HG03095 (cell line): ENCODE data around the gene ATP2B2.

Source experiments
- ATAC-seq: cut with Tn5 transposase; IDR thresholded peaks from one replicate; pipeline ENCODE4 v1.9.1; 2021; ENCODE audit warnings: moderate library complexity; ENCODE audit not compliant: unreplicated experiment

The ATP2B2 gene

DNA sequence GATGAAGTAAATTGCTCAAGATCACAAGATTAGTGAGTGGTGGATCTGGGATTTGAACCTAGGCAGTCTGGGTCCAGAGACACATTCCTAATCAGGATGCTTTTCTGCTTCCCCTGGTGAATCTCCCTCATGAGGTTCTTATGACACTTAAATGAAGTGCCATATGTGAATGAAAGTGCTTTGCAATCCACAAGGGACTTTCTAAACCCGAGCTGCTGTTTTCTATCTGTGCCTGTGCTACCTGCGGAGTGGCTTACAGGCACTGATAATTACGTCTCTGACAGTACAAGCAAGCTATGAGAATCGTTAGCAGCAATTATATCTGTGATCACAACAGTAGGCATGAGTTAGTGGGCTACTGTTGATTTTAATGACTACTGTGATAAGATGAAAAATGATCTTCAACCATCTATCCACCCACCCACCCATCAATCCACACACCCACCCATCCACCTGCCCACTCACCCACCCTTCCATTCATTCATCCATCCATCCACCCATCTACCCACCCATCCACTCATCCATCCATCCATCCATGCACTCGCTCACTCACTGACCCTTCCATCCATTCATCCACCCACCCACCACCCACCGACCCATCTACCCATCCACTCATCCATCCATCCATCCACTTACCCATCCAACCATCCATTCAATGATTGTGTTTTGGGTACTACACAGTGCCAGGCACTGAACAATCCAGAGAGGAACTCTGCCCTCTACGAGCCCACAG, 51.8 kb downstream of the ATP2B2 start:
- ATAC-seq = no peak

DNA sequence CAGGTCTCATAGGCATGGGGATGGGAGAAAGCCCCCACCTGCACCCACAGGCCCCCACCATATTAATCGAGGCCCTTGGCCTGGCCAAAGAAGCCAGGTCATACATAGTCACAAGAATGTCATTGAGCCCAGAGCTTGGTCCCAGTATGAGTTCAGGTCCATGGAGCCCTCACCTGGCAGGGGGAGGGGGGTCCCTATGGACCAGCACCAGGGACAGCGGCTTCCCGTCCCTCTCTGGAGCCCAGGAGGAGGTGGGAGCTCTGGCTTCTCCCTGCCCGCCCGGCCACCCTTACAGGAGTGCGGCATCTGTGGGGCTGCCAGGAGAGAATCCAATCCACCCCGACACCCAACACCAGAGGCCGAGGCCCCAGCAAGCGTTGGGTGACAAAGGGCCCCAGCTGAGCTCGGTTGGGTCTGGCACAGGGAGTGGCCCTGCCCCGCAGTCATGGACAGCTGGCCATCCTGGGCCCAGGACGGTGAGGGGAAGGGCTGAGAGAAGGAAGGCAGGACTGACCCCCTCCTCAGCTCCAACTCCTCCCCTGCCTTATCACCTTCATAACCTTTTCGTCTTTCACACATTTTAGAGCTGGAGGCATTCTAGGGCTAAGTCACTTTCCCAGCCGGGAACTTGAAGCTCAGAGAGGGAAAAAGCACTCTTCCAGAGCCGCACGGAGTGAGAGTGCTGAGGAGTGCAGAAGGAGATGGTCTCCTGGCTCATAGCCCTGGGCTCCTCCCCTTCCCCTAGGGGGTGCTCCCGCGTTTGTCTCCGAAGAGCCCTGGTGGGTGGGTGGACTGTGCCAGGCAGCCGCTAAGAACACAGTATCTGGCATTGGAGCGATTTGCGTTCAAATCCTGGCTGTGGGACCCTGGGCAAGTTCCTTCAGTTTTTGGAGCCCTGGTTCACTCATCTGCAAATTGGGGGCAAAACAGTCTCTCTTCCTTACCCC, 54.6 kb downstream of the ATP2B2 start:
- ATAC-seq = no peak

DNA sequence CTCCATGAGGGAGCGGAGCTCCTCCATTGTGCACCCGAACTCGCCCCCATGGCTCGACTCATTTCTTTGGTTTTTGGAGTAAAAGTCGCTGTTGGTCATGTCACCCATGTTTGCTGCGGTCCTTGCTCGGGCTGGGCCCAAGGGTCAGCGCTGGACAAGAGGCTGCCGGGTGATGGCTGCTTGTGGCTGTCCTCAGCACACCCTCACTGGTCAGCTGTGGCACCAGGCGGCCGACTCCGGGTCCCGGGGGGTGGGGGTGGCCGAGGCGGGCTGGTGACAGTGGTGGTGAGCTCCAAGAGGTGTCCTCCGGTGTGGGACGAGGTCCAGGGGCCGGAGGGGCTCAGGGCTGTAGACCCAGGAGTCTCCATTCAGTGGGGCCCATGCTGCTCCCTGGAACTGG, 56.0 kb downstream of the ATP2B2 start:
- no peak for ATAC-seq

DNA sequence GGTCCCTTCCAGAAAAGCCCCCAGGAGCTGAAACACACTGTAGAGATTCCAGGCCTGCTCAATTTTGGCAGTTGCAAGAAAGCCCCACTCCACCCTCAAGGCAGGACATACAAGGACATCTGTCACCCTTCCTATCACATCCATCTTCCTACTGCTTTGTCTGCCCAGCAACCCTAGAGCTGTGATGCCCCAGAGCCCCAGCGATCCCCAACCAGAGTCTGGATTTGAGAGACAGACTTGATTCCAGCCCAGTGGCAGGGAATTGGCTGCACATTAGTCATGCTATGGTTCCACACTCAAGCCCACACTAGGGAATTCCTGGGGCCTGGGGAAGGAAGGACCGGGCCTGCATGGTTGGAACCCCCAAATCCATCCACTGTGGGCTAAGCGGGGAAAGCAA, 56.8 kb downstream of the ATP2B2 start:
- ATAC-seq = no peak

DNA sequence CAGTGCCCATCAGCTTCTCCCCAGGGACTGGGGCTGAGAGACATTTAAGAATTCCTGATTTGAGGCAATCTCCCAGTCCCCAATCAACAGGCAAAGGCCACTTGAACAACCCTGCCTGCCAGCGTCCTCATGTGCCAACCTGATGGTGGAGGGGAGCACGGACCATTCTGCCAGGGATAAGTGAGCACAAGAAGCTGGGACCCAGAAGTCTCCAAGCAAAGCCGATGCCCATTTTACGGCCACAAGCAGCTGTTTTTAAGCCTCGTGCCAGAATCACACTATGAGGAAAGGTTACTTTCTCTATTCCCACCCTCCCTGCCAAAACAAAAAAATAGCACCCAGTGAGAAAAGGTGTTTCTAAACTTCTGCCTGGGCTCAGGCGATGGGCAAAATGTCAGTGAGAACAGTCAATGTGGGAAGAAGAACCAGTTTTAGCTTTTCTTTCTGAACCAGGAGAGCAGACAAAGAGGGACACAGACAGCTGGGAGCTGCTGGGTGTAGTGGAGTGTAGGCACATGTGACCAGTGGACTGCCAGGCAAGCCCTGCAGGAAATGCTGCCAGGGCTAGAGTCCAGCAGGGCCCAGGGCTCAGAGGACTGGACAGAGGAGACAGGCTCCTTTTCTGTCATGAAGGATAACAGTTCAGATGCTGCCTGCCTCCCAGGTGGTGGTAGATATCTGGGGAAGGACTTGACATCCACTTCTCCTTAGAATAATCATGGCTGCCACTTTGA, 57.7 kb downstream of the ATP2B2 start:
- no peak for ATAC-seq

DNA sequence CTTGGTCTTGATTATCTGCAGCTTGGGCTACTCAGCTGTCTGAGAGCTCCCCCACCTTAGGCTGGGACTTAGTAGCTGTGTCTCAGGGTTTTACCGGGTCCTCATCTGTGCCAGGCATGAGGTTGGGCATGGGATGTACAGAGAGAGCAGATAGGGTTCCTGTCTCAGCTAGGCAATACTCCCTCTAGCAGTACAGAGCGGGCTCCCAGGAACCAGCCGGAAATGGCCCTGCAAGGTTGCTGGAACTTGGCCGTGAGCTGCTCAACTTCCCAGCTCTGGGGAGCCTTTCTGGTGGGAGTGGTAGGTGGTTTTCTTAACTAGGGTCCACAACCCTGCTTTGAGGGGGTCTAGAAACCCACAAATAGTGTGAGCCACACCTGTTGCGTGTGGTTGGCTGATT, 58.3 kb downstream of the ATP2B2 start:
- ATAC-seq = no peak

DNA sequence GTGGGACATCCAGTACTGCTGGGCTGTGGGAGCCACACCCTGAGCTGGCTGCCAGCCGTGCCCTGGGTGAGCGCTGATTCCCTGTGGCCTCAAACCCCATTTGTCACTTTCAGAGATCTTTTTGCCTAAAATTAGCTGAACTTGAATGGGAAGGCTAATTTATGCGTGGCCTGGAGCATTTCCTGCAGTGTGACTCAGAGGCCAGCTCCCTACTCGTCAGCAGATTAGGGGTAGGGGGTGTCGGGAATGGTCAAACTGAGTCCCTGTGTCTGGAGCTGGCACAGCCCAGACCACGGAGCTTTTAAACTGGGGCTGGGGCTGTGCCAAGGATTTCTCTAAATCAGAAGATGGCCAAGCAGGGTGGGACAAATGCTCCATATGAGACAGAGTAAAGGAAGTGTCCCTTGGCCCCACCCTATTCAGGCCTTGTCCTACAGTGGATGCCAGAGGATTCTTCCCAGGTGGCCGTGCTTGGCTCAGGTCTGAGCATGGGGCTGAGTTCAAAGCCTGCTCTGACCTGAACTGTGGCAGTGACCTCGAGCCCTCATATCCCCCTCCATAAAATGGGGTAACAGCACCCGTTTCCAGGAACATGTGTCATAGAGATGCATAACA, 59.7 kb downstream of the ATP2B2 start:
- ATAC-seq = no peak

DNA sequence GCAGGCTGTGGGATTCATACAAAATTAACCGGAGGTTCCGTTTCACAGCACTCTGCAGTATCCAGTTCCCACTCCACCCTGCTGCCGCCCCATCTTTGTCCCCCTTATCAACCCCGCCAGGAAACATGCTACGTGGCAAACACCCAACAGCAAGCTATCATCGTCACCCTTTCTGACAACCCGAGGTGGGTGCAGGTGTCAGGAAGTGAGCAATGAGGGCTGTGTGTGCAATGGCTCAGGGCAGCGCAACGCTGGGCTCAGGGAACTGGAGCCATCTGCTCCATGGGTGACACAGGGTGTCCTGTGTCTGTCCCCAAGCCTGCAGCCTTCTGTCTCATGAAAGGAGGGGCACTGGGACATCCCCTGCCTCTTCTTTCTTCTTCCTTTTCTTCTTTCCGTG, 60.9 kb downstream of the ATP2B2 start:
- ATAC-seq = no peak

DNA sequence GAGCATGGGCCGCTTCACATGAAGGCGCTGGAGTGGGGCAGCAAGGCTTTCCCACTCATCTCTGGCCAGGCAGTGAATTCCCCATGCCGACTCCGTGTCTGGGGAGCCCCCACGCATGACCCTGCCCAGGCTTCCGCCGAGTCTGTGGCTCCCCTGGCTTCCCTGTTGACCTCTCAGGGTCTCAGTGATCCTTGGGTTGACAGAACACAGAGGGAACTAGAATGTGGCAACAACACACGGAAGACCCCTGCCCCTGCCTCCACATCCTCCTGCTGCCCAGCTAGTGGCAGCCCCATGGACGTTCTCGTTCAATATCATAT, 61.3 kb downstream of the ATP2B2 start:
- ATAC-seq = no peak

DNA sequence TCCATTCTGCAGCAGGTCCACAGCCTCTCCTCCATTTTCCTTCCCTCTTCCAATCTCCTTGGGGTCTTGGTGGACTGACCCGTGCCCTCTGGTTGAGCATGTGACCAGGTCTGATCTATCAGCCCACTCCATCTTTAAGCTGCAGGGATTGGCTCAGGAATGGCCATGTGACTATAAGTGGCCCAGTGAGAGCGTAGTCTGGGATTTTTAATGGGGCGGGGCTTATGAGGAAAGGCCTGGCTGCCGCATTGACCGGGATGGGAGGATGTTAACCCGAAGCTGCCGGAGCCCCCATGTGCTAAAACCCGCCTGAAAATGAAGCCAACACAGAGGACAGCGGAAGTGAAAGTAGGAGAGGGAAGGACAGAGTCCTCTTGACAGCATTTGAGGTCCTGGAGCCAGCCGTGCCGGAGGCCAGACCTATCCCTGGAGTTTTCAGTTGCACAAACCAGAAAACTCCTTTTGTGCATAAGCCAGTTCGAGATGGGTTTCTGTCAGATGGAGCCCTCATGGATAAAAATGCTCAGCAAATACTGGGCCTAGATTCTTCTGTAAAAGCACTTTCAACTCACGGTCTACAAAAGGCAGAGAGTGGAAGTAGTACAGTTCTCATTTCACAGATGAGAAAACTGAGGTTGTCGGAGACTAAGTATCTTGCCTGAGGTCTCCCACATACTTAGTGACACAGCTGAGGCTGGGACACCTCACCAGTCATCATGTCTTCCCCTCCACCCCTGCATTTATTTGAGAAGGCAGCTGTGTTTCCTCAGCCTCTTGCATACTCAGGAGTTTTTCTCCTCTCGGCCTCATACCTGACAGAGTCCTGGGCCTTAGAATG, 61.9 kb downstream of the ATP2B2 start:
- ATAC-seq = no peak

DNA sequence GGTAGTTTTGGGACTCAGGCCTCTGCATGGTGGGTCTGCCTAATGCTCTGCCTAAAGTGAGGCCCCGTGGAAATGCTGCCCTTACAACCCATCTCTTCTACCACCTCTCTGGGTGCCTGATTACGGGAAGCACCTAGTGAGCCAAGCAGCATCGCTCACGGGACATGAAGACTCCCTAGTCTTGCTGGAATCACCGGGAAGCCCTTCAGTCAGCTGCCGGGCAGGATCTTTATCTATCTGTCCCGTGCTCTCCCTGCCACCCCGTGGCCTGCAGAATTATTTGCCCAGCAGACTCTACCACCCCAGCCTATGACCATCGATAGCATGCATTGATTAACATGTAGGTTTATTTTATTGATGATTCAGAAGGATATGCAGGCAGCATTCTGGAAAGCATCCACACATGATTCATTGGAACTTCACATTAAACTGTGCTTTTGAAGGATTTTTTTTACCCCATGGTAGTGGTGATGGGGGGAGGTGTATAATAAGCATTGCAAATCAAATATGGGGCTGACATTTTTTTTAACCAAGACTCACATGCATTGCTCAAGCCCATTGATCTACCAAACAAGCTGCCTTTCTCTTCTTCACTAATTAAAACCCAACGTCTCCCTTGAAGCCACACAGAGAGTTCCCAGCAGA, 63.1 kb downstream of the ATP2B2 start:
- ATAC-seq = no peak

DNA sequence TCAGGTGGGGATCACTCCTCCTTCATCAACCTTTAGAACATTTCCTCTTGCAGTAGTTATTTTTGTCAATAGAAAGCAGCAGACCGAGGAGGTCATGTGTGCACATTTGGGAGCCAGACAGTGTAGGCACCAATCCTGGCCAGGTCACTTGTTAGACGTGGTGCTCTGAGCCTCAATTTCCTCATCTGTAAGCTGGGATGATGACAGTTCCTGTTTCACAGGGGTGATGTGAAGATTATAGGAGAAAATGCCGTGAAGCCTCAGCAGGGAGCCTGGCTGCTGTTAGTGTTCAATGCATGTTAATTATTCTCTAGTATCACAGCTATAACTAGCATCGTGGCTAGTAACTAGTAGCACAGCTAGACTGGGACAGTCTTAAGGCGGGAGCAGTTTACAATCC, 64.7 kb downstream of the ATP2B2 start:
- ATAC-seq = no peak

DNA sequence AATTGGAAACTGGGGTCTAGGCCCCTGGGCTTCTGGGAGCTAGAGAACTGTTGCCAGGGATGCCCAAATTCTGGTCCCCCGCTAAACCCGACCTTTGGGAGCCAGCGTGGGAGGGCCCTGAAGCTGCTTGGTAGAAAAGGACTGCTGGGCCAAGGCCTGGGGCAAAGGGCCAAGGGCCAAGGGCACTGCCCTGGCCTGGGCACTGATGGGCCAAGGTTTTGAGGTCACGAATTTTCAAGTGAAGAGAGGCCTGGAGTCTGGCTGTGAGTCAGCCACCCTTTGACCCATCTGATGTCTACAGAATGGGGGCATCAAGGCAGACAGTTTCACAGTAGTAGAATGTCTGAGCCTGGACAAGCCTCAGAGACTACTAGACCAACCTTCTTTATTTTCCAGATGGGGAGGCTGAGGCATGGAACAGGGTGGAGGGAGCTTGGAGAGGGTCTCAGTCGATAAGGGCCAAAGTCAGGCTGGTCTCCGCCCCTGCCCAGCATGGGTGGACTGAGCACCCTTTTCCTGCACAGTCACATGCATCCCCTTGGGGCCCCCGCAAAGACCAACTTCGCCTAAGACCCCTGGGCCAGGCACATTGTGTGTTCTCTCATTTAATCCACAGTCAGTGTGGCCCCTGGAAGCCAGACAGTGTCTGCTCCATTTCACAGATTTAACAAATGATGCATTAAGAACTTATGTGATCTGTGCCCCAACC, 66.3 kb downstream of the ATP2B2 start:
- ATAC-seq = no peak

DNA sequence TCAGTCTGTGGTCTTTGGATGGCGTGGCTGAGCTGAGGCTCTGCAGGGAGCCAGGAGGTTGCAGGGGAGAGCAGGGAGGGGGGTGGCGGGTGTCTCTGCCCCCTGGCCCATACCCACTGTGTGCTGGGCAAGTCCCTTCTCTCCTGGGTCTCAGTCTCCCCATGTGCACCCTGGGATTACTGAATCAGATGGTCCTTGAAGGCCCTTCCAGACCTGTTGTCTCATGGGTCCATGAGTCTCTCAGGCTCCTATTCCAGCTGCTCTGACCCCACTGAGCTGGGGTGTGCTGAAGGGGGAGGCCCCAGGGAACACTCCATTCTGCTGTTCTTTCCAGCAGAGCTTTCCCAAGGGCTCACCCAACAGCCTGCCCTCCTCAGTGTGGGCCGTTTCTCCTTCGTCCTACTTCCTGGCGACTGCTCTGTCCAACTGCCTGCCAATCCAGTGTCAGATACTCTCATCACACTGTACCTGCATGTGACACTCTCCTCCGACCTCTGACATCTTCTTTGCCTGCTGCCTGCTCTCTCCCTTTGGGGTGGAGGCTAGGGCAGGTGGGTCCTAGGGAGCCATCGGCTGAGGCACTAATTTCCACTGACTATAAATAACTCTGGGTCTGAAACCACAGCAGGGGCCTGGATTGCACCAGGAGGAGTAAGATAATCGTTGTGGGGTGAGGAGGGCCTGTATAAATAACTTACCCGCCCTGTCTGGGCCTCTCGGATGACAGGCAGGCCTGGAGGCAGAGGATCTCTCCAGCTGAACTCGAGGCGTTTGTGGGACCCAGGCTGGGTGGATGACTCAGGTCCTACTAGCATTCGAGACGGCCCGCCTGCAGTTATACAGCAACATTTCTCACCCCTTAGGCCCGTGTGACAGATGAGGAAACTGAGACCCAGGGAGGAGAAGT, 67.1 kb downstream of the ATP2B2 start:
- ATAC-seq = no peak

DNA sequence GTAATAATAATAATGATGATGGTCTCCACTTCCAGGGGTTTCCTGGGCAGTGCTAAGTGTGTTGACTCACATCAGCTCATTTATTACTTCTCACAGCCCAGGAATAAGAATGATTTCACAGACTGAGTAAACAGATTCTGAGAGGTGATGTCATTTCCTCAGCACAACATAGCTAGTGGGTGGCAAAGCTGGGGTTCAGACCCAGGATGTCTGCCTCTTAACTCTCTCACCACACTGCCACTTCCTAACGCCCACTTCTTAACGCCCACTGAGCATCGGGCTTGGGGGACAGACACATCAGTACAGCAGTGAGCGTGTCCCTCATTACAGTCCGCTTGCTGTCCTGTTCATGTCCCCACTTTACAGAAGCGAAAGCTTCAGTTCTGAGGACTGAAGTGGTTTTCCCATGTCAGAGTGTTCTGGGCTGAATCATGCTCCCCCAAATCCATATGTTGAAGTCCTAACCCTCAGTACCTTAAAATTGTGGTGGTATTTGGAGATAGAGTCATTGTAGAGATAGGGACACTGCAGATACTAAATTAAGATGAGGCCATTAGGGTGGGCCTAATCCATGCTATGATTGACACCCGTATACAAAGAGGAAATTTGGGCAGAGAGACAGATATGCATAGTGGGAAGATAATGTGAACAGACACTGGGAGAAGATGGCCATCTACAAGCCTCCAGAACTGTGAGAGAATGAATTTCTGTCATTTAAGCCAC, 68.0 kb downstream of the ATP2B2 start:
- ATAC-seq = peak; percentile 47

DNA sequence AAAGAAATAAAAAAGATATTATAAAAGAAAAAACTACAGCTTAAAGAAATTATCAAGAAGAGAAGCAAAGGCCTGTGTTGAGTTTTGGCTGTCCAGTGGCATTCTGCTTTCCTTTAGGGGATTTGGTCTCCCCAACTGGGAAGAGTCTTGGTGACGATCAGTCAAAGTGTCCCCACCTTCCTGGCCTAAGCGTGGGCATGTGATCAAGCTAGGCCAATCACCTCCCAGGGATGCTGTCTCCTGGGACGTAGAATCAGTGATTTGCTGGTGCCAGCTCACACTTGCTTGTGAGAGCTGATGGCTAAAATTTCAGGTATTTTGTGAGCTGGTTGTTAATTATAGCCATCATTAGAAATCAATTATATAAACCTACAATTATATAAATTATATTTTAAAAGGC, 69.5 kb downstream of the ATP2B2 start:
- ATAC-seq = no peak

DNA sequence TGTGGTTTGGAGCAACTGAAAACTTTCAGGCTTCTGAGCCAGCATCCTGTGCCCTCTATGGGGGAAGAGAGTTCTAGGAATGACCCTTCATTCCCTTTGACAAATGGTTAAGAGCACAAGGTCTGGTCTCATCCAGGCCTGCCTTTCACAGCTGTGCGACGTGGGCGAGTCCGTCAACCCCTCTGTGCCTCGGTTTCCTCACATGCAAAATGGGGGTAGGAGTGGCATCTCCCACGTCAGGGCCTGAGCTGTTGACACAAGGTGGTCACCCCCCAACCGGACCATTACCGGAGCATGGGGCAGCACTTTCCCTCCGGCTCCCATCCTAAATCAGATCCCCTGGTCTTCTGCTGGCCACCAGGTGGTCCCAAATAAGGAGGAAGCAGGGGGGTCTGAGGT, 70.4 kb downstream of the ATP2B2 start:
- ATAC-seq = no peak
